Measurements from ENCODE around the gene SRSF7.
"Not testable (repeated sequence)": the region's sequence is repeated elsewhere in the genome, so short reads cannot be mapped to it uniquely, and the experiment has no call there.

The SRSF7 gene

DNA sequence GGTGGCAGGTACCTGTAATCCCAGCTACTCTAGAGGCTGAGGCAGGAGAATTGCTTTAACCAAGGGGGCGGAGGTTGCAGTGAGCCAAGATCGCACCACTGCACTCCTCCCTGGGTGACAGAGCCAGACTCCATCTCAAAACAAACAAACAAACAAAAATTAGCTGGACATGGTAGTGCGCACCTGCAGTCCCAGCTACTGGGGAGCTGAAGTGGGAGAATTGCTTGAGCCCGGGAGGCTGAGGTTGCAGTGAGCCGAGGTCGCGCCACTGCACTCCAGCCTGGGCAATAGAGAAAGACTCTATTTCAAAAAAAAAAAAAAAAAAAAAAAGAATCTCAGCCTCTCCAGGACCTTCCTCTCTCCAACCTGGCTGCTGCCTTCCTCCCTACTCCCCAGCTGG lies 20.1 kb downstream of the SRSF7 start:
- no peak for DNase-seq

DNA sequence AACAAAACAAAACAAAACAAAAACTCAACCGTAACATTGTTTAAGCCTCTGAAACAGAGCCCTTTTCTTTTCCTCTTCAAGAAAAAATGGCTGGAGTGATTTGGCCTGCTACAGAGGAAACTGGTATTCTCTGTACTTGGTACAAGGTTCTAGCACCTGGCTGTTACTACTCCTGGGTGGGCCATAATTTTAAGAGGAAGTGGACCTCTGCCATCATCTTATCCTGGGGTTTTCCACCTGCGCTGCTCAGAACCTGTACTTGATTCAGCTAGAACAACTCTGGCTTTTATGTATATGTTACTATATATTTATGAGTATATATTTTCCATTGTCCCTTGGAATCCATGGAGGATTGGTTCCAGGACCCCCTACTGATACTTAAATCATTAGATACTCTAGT lies 22.5 kb downstream of the SRSF7 start:
- no peak for DNase-seq

DNA sequence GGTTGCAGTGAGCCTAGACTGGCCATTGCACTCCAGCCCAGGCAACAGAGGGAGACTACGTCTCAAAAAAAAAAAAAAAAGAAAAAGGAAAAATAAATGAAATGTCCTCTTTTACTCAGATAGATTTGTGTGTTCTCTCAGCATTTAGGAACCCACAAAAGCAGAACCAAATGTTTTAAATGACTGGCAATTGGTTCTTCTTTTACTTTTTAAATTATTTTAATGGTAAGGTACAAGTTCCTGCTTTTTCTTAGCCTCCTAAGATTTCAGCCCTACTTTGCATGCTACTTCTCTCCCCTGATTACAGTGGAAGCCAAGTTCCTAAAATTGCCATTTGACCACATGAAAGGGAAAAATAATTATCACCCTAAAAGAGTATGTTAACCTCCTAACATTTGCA lies 23.5 kb downstream of the SRSF7 start:
- DNase-seq = no peak

DNA sequence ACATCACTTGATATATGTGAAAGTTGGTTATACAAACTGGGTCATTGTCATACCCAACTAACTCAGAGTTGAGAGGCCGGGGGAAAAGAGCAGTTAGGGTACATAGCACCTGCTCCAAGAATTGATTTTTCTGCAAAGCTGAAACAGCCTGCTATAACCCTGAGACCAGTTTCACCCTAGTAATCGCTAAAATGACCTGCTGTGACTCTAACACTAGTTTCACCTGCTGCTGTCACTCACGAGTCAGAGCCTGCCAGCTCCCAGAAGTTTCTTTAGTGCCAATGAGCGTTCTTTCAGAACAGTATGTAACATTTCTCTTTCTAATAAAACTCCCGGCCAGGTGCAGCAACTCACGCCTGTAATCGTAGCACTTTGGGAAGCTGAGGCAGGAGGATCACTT lies 28.0 kb downstream of the SRSF7 start:
- no peak for DNase-seq

DNA sequence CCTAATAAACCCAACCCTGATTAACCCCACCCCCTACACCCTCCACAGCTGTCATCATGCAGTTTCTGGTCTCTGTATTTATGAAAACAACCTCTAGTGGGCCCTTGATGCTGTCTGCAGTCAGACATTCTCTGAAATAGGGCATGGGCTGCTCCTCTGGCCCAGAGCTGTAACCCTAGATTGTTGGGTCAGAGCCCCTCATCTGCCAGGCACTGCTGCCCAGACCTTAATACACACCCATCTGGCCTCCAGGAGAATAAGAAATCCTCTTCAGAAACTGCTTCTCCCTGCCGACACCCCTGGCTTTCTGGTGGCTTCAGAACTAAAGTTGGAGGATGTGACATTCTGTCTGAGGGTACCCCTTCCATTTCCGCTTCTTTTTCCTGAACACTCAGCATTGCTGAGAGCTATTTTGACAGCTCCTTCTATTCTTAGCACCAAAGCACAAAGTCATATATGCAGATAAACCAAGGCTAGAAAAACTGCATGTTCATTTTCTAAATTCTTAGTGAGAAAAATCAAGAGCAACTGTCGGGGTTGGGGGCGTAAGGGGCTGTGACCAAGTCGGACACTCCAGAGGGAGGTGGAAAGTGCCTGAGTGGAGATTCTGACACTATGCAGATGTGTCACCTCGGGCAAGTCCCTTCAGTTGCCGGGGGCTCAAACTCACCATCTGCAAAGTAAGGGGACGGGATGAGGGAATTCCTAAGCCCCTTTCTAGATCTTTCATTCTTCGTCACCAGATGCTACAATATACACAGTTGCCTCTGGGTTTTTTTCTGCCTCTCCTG lies 28.7 kb downstream of the SRSF7 start:
- DNase-seq = no peak

DNA sequence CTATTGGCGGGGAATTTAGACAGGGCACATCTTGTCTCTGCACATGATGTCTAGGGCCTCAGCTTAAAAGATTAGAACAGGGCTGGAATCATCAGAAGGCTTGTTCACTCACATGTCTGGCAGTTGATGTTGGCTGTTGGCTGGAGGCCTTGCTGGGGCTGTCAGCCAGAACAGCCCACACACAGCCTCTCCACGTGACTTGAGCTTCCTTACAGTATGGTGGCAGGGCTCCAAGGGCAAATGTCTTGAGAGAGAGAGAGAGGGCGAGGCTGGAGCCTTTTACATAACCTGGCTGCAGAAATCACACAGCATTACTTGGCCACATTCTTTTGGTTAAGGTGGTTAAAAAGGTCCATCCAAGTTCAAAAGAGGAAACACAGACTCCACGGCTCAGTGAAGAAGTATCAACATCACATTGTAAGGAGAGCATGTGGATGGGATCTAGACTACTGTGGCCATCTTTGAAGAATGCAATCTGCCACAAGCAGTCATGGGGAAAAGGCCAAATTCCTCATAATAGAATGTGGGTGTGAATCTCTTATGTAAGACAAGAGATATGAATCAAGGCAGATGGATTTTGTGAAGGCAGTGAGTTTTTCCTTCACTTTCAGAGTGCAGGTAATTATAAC lies 30.4 kb downstream of the SRSF7 start:
- peak; percentile 11 for DNase-seq

DNA sequence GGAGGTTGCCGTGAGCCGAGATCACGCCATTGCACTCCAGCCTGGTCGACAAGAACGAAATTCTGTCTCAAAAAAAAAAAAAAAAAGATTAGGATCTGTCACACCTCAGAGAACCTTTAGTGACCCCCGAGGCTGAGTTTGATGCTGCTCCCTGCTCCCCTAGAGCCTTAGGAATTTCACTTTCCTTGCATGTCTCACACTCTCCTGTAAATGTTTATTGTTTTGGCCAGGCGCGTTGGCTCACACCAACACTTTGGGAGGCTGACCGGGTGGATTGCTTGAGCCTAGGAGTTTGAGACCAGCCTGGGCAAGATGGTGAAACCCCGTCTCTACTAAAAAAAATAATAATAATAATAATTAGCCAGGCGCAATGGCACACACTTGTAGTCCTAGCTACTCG lies 31.5 kb downstream of the SRSF7 start:
- DNase-seq = no peak

DNA sequence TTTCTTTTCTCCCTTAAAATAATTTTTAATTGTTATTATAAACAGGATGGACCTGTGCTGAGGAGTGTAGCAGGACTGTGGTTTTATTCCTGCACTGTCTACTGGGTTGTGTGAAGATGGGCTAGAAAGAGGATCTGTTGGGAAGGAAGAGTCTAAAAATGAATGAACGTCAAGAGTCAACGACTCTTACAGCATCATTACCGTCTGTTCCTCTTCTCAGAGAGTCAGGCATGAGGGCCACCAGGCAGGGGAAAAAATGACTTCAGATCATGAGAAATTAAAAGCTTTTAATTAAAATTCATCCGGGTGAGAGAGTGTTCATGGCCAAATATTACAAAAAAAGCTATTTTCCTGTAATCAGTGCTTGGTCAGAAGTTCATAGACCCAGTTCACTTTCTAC lies 32.6 kb downstream of the SRSF7 start:
- DNase-seq = no peak

DNA sequence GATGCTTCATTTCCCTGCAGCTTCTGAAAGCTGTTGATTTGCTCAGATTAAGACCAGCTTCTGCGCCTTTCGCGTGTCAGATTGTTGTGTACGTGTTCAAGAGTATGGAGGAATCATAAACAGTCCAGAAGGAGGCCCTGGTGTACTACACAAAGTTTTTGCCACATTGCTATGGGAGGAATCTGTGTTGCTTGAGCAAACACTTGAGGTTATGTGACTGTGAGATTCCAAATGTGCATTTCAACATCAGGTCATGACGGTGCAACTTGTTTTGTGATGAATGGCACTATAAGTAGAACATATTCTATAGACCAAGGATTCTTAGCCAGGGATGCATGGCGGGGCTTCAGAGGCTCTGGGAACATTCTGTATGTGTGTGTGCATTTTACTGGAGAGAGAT lies 35.0 kb downstream of the SRSF7 start:
- no peak for DNase-seq

DNA sequence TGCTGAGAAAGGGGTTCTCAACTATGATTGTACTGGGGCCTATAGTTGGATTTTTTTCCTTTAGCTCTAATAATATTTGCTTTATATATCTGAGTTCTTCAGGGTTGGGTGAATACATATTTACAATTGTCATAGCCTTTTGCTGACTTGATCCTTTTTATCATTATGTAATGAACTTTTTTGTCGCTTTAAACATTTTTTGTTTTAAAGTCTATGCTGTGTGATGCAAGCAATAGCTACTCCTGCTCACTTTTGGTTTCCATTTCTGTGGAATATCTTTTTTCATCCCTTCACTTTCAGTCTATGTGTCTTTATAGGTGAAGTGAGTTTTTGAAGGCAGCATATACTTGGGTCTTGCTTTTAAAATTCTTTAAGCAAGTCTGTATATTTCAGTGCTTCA lies 36.2 kb downstream of the SRSF7 start:
- DNase-seq = not testable (repeated sequence)

DNA sequence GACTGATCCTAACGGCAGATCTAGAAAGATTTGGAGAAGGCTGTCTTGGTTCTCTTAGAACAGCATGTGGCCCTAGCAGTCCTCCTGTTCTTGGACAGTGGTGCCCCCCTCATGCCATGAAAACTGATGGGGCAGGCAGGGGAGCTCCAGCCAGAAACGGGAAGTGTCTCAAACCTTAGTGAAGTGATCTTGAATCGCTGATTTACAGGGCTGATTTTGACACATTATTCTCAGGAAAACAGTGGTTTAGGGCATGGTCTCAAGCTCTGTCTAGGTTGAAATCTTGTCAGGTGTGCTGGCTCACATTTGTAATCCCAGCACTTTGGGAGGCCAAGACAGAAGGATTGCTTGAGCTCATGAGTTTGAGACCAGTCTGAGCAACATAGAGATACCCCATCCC lies 37.8 kb downstream of the SRSF7 start:
- no peak for DNase-seq

DNA sequence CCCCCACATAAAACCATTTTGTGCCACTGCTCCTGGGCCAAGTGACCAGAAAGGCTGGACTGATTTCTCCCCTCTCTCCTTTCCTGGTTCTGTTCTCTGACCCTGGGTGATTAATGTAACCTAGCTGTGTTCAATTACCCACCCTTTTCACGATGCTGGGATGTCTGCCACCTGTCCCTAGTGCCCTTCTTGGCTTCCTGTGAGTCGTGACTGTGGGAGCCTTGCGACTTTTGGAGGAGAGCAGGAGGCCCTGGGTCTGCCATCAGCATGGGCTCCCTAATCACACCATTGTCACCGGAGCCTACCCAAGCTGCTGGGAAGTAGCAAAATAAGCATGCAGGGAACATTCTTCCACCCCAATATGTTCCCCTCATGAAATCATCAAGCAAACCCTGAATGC lies 38.3 kb downstream of the SRSF7 start:
- DNase-seq = no peak

DNA sequence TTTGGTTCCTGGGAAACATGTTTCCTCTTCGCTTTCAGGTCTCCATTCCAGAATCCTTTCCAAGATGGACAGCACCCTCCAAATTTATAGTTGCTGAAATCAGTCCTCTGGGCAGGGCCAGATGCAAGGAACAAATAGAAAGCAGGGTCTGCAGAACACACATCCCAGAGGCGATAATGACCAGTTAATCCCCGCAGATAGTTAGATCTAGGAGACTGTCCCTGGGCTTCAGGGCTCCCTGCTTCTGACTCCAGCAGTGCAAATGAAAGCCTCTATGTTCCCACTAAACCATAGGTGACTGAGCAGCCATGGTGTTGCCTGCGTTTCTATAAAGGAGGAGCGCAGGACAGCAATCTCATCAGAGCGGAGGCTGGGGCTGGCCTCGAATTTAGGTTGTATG lies 38.7 kb downstream of the SRSF7 start:
- DNase-seq = no peak

DNA sequence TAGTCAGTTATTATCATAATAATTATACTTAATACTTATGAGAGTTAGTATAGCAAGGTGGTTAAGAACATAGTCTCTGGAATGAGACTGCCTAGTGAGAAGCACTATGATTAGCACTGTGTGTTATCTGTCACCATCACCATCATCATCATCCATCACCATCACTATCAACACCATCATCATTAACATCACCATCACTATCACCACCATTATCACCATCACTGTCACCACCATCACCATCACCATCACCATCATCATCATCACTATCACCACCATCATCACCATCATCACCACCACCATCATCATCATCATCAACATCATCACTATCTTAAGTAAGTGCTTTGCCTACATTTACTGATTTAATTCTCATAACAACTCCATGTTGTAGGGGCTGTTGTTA lies 39.6 kb downstream of the SRSF7 start:
- no peak for DNase-seq

DNA sequence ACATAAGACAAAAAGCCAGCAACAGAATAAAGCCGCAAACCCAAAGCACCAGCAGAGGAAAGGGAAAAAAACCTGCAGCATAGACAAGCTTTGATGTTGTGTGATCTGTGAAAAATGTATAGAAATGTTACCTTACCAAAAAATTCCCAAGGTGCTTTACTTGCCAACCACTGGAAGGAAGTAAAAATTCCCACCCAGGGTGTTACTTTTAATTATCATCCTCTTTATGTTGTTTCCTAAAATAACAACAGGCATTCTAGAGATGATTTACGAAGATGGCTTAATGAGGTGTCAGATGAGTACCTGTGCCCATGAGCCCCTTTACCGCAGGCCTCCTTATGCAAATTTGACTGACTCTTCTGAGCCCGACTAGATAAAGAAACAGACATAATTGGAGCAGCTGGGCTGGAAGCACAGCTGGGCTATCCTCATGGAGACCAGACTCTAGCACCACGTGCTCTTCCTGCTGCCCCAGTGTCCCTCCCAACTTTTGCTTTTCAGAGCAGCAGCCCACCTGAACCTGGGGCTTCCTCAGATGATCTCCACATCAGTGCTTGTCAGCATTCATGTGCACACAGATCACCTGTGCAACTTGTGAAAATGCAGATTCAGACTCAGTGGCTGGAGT lies 41.5 kb downstream of the SRSF7 start:
- DNase-seq = no peak

DNA sequence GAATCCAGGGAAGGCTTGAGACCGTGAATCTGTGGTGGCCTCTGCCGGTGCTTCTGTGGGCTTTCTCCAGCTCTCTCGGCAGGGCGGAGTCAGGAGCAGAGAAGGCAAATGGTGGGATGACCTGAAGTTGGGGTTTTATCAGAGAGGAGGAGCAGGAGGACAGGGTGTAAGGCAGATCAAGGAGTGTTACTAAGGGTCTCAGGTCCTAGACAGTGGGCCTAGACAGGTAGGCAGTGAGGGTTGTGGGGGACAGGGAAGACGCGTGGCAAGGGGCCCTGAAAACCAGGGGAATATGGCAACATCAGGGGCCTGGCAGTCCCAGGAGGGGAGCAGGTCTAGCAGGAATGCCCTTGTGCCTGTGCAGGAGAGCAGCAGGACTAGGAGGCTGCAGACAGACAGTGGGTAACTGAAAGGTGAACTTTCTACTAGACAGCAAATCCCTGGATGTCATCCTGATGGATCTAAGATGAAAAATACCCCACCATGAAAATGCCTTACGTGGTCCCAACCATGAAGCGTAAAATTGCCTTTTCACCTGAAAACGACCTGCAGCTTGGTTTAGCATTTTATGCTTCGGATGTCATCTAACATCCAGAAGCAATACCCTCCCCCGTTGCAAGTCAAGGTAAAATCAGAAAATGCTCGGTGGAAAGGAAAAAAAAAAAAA lies 42.1 kb downstream of the SRSF7 start:
- no peak for DNase-seq

DNA sequence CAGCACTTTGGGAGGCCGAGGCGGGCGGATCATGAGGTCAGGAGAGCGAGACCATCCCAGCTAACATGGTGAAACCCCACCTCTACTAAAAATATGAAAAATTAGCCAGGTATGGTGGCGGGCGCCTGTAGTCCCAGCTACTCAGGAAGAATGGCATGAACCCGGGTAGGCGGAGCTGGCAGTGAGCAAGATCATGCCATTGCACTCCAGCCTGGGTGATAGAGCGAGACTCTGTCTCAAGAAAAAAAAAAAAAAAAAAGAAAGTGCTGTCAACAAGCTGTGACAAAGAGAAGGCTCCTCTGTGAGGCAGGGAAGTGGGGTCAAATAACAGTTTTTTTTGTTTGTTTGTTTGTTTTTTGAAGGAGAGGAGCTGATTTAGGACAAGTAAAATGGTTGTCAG lies 42.7 kb downstream of the SRSF7 start:
- not testable (repeated sequence) for DNase-seq

DNA sequence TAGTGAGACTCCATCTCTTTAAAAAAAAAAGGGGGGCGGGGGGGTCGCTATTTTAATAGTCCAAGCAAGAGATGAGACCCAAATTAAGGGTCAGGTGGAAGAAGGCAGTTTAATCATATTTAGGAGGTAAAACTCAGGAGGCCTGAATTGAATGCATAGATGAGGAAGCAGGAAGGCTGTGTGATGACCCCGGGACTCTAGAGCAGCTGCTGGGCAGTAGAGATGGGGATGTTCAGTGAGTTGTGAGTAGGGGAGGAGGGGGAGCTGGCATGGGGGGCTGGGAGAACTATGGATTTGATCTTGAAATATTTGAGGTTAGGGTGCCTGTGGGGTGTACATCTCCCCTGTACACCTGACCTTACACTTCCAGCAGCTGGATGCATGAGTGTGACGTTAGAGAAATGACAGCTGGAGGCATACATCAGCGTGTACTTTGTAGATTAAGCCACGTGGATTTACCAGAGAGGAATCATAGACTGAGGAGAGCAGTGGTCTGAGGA lies 44.3 kb downstream of the SRSF7 start:
- DNase-seq = no peak

DNA sequence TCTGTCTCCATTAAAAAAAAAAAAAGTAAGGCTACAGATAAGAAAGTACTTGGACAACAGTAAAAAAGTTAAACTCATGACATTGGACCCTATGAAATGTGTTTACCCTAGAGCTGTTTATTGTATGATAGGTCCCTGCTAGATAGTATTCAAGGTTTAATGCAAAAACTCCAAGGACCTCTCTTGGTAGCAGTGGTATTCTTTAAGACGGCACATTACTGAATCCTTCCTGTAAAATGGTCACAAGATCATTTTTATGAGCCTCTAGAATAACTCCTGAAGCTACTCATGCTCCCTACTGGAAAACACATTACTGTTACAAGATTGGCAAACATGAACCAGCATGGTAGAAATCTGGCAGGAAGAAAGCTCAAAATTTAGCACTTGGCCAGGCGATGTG lies 46.5 kb downstream of the SRSF7 start:
- no peak for DNase-seq

DNA sequence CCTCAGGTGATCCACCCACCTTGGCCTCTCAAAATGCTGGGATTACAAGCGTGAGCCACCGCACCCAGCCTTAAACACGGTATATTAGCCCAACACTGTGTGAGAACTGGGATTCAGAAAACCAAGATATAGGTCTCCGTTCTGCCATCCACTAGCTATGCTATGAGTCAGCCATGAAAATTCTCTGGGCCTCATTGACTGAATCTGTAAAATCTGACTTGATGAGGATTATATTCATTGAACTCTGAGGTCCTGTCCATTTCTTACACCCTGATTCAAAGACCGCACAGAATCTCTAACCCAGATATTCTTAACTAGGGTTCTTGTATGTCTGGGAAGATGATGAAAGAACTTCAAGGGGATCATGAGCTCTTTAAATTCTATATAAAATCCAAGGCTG lies 47.8 kb downstream of the SRSF7 start:
- not testable (repeated sequence) for DNase-seq

DNA sequence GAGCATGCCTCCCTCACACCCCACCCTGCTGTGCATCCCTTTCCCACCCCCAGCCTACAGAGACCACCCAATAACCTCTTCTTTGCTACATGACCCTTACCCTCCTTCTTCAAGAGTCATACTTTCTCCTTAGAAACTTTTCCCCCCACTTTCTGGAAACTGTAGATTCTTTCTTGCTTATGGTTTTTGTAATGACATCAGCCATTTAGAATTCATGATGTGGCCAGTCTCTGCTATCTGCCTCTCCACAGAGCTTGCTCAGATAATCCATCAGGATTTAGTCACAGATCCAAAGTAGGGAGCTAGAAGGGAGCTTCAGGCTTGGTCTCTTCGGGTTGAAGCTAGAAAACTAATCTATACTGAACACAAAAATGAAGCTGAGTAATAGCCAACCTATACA lies 48.7 kb downstream of the SRSF7 start:
- DNase-seq = no peak

DNA sequence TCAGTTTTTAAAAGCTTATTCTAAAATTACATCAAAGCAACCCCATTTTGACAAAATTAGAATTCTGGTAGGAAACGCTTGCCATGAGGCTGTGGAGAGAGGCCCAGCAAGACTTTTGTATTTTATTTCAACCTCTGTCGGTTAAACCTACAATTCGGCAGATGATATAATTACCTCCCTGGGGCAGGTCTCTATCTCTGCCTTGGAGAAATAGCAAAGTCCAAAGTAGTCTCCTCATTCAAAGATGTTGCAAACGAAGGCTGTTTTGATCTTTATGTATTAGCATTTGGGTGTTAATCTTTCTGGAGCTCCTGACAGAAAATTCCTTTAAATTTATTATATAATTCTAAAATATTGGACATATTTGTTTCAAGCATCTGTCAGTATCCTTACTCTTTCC lies 49.6 kb downstream of the SRSF7 start:
- no peak for DNase-seq

DNA sequence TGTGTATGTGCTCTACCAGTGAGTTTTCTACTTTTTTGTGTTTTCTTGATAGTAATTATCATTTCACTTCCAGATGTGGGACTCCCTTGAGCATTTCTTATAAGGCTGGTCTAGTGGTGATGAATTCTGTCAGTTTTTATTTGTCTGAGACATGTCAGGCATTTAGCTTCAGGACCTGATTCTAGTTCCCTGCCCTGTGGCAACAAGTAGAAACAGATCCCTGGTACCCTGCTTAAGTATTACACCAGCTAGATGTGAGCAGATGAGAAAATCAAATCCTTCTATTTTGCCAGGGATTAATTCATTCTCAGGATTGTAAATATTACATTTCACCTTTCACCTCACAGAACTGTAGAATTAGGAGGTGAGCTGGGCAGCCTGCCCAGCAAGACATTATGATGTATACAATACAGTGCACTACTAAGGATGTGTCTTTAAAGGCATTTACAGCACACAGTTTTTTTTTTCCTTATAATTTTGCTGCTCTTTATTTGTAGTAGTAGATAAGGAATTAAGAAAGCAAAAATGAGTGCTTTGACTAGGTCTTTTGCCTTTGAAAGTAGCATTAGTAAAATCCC lies 50.2 kb downstream of the SRSF7 start:
- no peak for DNase-seq
